Neural cell (in vitro differentiated cells): ENCODE measurements around the gene OOSP2.

Source experiments
- EP300 ChIP-seq: fragments of 450-650 bp; conservative IDR thresholded peaks from 2 replicates; pipeline ENCODE4 v1.6.1; 2014; ENCODE audit warnings: antibody characterized with exemption, mild to moderate bottlenecking, moderate library complexity; ENCODE audit not compliant: poor library complexity, severe bottlenecking
- MXI1 ChIP-seq: fragments of 450-650 bp; conservative IDR thresholded peaks from 2 replicates; pipeline ENCODE4 v1.6.1; 2014; ENCODE audit warnings: antibody characterized with exemption, mild to moderate bottlenecking; ENCODE audit not compliant: poor library complexity, severe bottlenecking
- POLR2AphosphoS5 ChIP-seq: IDR thresholded peaks from 2 replicates; pipeline ENCODE4 v1.6.1; 2012
- TAF1 ChIP-seq: IDR thresholded peaks from 2 replicates; pipeline ENCODE4 v1.6.1; 2012; ENCODE audit warnings: low read depth
- TF ChIP-seq, protein P1 (sequence below): fragments of 450-650 bp; IDR thresholded peaks from 2 replicates; pipeline ENCODE4 v1.5.1; 2014; ENCODE audit warnings: antibody characterized with exemption, mild to moderate bottlenecking, moderate library complexity; ENCODE audit not compliant: poor library complexity, severe bottlenecking
- TF ChIP-seq, protein P2 (sequence below): IDR thresholded peaks from 2 replicates; pipeline ENCODE4 v1.6.1; 2012; ENCODE audit warnings: borderline replicate concordance

DNA sequence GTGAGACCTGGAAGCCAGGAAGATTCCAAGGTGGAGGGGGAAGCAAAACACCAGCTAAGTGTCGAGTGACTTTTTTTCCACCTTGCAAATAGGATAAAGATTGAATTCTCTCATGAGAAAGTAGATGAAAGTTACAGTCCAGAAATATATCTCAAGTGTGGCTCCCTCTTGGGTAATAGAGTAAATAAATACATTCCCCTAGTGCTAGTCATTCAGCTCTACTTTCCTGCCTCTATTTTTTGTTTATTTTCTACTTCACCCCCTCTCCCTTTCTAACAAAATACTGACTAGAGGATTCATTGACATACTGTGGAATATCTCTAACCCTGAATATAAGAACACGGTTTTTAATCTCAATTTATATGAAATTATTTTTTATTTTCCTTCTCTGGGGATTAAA, 42.4 kb upstream of the OOSP2 start:
- TF ChIP-seq MXI1 = no peak
- TF ChIP-seq, protein P1, sequence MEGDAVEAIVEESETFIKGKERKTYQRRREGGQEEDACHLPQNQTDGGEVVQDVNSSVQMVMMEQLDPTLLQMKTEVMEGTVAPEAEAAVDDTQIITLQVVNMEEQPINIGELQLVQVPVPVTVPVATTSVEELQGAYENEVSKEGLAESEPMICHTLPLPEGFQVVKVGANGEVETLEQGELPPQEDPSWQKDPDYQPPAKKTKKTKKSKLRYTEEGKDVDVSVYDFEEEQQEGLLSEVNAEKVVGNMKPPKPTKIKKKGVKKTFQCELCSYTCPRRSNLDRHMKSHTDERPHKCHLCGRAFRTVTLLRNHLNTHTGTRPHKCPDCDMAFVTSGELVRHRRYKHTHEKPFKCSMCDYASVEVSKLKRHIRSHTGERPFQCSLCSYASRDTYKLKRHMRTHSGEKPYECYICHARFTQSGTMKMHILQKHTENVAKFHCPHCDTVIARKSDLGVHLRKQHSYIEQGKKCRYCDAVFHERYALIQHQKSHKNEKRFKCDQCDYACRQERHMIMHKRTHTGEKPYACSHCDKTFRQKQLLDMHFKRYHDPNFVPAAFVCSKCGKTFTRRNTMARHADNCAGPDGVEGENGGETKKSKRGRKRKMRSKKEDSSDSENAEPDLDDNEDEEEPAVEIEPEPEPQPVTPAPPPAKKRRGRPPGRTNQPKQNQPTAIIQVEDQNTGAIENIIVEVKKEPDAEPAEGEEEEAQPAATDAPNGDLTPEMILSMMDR = no peak
- TF ChIP-seq EP300 = no peak
- TF ChIP-seq TAF1 = no peak
- TF ChIP-seq POLR2AphosphoS5 = no peak
- TF ChIP-seq, protein P2, sequence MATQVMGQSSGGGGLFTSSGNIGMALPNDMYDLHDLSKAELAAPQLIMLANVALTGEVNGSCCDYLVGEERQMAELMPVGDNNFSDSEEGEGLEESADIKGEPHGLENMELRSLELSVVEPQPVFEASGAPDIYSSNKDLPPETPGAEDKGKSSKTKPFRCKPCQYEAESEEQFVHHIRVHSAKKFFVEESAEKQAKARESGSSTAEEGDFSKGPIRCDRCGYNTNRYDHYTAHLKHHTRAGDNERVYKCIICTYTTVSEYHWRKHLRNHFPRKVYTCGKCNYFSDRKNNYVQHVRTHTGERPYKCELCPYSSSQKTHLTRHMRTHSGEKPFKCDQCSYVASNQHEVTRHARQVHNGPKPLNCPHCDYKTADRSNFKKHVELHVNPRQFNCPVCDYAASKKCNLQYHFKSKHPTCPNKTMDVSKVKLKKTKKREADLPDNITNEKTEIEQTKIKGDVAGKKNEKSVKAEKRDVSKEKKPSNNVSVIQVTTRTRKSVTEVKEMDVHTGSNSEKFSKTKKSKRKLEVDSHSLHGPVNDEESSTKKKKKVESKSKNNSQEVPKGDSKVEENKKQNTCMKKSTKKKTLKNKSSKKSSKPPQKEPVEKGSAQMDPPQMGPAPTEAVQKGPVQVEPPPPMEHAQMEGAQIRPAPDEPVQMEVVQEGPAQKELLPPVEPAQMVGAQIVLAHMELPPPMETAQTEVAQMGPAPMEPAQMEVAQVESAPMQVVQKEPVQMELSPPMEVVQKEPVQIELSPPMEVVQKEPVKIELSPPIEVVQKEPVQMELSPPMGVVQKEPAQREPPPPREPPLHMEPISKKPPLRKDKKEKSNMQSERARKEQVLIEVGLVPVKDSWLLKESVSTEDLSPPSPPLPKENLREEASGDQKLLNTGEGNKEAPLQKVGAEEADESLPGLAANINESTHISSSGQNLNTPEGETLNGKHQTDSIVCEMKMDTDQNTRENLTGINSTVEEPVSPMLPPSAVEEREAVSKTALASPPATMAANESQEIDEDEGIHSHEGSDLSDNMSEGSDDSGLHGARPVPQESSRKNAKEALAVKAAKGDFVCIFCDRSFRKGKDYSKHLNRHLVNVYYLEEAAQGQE = no peak
